ENCODE measurements around the gene NACA2. TPM values are rescaled to one million over a fixed set of nuclear protein-coding genes. Genes with fewer than 3 reads are reported as not detected.

NACA2 gene
- total and polyA plus RNA-seq, 4 donors: 0.08 to 0.32 TPM; not detected in 2

- Histone ChIP-seq H3K27me3 (ENCODE audit: control insufficient read depth in 4 of 4, insufficient read depth in 4 of 4, low read length in 3 of 4) (no peaks in the 10 kb centered on the region), H3K27ac (ENCODE audit: low read depth in 1 of 2, low read length in 2 of 2) (no peak overlapping the region), H3K36me3 (ENCODE audit: control insufficient read depth in 4 of 4, insufficient read depth in 3 of 4, low read depth in 1 of 4, low read length in 3 of 4) (no peaks in the 10 kb centered on the region), H3K9ac (ENCODE audit: low read depth in 1 of 2, low read length in 2 of 2) (no peak overlapping the region), H3K4me3 (ENCODE audit: low read depth in 1 of 3, low read length in 3 of 3) (no peak overlapping the region), H3K9me3 (ENCODE audit: control insufficient read depth in 4 of 4, low read length in 3 of 4) (no peaks in the 10 kb centered on the region), H3K4me1 (ENCODE audit: control insufficient read depth in 4 of 4, insufficient read depth in 4 of 4, low read length in 3 of 4) (peaks cover 0 to 4% (median under 1%) of the 10 kb centered on the region in 4 donors)
- no peak for TF ChIP-seq RXRA (IDR thresholded peaks at IDR 0.05)
- no peak for TF ChIP-seq ATF3 (IDR thresholded peaks at IDR 0.05)
- no peak for TF ChIP-seq REST (IDR thresholded peaks at IDR 0.05)
- no peak for TF ChIP-seq TAF1 (conservative IDR thresholded peaks at IDR 0.05)
- TF ChIP-seq CTCF (IDR thresholded peaks at IDR 0.05; ENCODE audit: low read depth, low read length, missing input control): no peak
- no peak for TF ChIP-seq GABPA (IDR thresholded peaks at IDR 0.05 in 1 of 2, conservative IDR thresholded peaks at IDR 0.05 in 1 of 2)
- TF ChIP-seq HNF4A (conservative IDR thresholded peaks at IDR 0.05): no peak
- TF ChIP-seq RAD21 (IDR thresholded peaks at IDR 0.05): no peak
- no peak for TF ChIP-seq YY1 (IDR thresholded peaks at IDR 0.05)
- TF ChIP-seq FOXA2 (IDR thresholded peaks at IDR 0.05): no peak
- TF ChIP-seq JUND (IDR thresholded peaks at IDR 0.05): no peak
- no peak for DNase-seq (ENCODE audit: low spot score)
- WGBS: 91% methylated on average over 4 of the region's 4 CpGs
These were observed 12.4 kb downstream of the NACA2 start for GRCh38 chr17:61578645-61579044.

GRCh38 chr17:61575983-61576382 lies 15.0 kb downstream of the NACA2 start:
- H3K9ac ChIP-seq (ENCODE audit: low read depth in 1 of 2, low read length in 2 of 2): no peak overlapping the region

More at GRCh38 chr17:61575983-61576382, 15.0 kb downstream of the NACA2 start:
- Histone ChIP-seq H3K9me3 (ENCODE audit: control insufficient read depth in 4 of 4, low read length in 3 of 4) (peaks cover 0 to 2% (median 0%) of the 10 kb centered on the region in 4 donors), H3K4me1 (ENCODE audit: control insufficient read depth in 4 of 4, insufficient read depth in 4 of 4, low read length in 3 of 4) (no peaks in the 10 kb centered on the region), H3K36me3 (ENCODE audit: control insufficient read depth in 4 of 4, insufficient read depth in 3 of 4, low read depth in 1 of 4, low read length in 3 of 4) (no peaks in the 10 kb centered on the region), H3K27me3 (ENCODE audit: control insufficient read depth in 4 of 4, insufficient read depth in 4 of 4, low read length in 3 of 4) (no peaks in the 10 kb centered on the region), H3K27ac (ENCODE audit: low read depth in 1 of 2, low read length in 2 of 2) (no peak overlapping the region), H3K4me3 (ENCODE audit: low read depth in 1 of 3, low read length in 3 of 3) (no peak overlapping the region)
- DNase-seq (ENCODE audit: low spot score): no peak
- 96% methylated on average over 2 of the region's 2 CpGs for WGBS
- TF ChIP-seq RXRA (IDR thresholded peaks at IDR 0.05): no peak
- TF ChIP-seq HNF4A (conservative IDR thresholded peaks at IDR 0.05): no peak
- no peak for TF ChIP-seq FOXA1 (IDR thresholded peaks at IDR 0.05)
- no peak for TF ChIP-seq HNF4G (IDR thresholded peaks at IDR 0.05)
- no peak for TF ChIP-seq YY1 (IDR thresholded peaks at IDR 0.05)
- no peak for TF ChIP-seq ATF3 (IDR thresholded peaks at IDR 0.05)
- TF ChIP-seq MAX (IDR thresholded peaks at IDR 0.05): no peak
- TF ChIP-seq TAF1 (conservative IDR thresholded peaks at IDR 0.05): no peak
- TF ChIP-seq GABPA (IDR thresholded peaks at IDR 0.05 in 1 of 2, conservative IDR thresholded peaks at IDR 0.05 in 1 of 2): no peak
- no peak for TF ChIP-seq RAD21 (IDR thresholded peaks at IDR 0.05)
- TF ChIP-seq EGR1 (IDR thresholded peaks at IDR 0.05; ENCODE audit: low read depth in 2 of 2): no peak
- TF ChIP-seq ZBTB33 (IDR thresholded peaks at IDR 0.05): no peak
- TF ChIP-seq CTCF (IDR thresholded peaks at IDR 0.05; ENCODE audit: low read depth, low read length, missing input control): no peak
- no peak for TF ChIP-seq REST (IDR thresholded peaks at IDR 0.05)
- TF ChIP-seq FOXA2 (IDR thresholded peaks at IDR 0.05): no peak
- TF ChIP-seq NR2F2 (IDR thresholded peaks at IDR 0.05): no peak
